RPMI7951 (cell line): ENCODE data around the gene SCNN1B. TPM values are rescaled to one million over a fixed set of nuclear protein-coding genes. Genes with fewer than 3 reads are reported as not detected.
"Not testable (repeated sequence)": the region's sequence is repeated elsewhere in the genome, so short reads cannot be mapped to it uniquely, and the experiment has no call there.

ENCODE experiments used
- DNase-seq: peaks from one replicate; pipeline ENCODE4 v3.0.0-alpha.2; 2012; ENCODE audit warnings: low read depth
- total RNA-seq: library from RNA; depleted of rRNA; stranded (reverse); fragments of >200 nt; shearing (Covaris generic); gene quantifications from 2 replicates; pipeline ENCODE4 v1.2.3, GENCODE V29; 2014

The SCNN1B gene
- total RNA-seq, 1 experiment from 2014 or later, result not detected

- no peak for DNase-seq
These were observed 13.2 kb upstream of the SCNN1B start for GRCh38 chr16:23288726-23289512.

GRCh38 chr16:23290189-23291062 lies 11.7 kb upstream of the SCNN1B start:
- DNase-seq, result no peak

- no peak for DNase-seq
These were observed 9.1 kb upstream of the SCNN1B start for GRCh38 chr16:23293016-23293415.

GRCh38 chr16:23294260-23294659 lies 7.8 kb upstream of the SCNN1B start:
- DNase-seq, result no peak

- DNase-seq, result no peak
These were observed 5.1 kb upstream of the SCNN1B start for GRCh38 chr16:23296994-23297393.

GRCh38 chr16:23298290-23298915 lies 3.7 kb upstream of the SCNN1B start:
- DNase-seq, result no peak

GRCh38 chr16:23299815-23300214 lies 2.3 kb upstream of the SCNN1B start:
- not testable (repeated sequence) for DNase-seq

GRCh38 chr16:23301251-23302044 lies 654 bp upstream of the SCNN1B start:
- DNase-seq, result no peak

GRCh38 chr16:23303685-23304084 lies 1.6 kb downstream of the SCNN1B start:
- DNase-seq, result no peak

- DNase-seq, result no peak
These were observed 2.5 kb downstream of the SCNN1B start for GRCh38 chr16:23304620-23305019.

- no peak for DNase-seq
These were observed 4.3 kb downstream of the SCNN1B start for GRCh38 chr16:23306199-23307100.

- no peak for DNase-seq
These were observed 8.1 kb downstream of the SCNN1B start for GRCh38 chr16:23310217-23310616.

- DNase-seq, result no peak
These were observed 8.6 kb downstream of the SCNN1B start for GRCh38 chr16:23310744-23311143.

- DNase-seq, result no peak
These were observed 14.1 kb downstream of the SCNN1B start for GRCh38 chr16:23316232-23316631.

GRCh38 chr16:23316634-23317265 lies 14.6 kb downstream of the SCNN1B start:
- no peak for DNase-seq

GRCh38 chr16:23317266-23317661 lies 15.2 kb downstream of the SCNN1B start:
- DNase-seq, result no peak

- DNase-seq, result no peak
These were observed 15.6 kb downstream of the SCNN1B start for GRCh38 chr16:23317751-23318150.

GRCh38 chr16:23318639-23319038 lies 16.5 kb downstream of the SCNN1B start:
- DNase-seq, result no peak

GRCh38 chr16:23319861-23320615 lies 17.9 kb downstream of the SCNN1B start:
- DNase-seq, result no peak
